Peyer's patch (tissue), 4 donors: ENCODE results near the gene LEFTY2. TPM values are rescaled to one million over a fixed set of nuclear protein-coding genes. Genes with fewer than 3 reads are reported as not detected.

ENCODE experiments used
- DNase-seq, 3 donors: peaks; one replicate each; pipeline ENCODE4 v3.0.0-alpha.2; 2017 to 2019
- H3K27ac ChIP-seq, 4 donors: fragments of 200-600 bp; sonication (generic); one replicate each; pipeline ENCODE4 v1.5.1; 2016 to 2019
- H3K27me3 ChIP-seq, 2 donors: fragments of 200-600 bp; sonication (generic); one replicate each; pipeline ENCODE4 v1.5.1; 2019
- H3K36me3 ChIP-seq, 3 donors: fragments of 200-600 bp; sonication (generic); one replicate each; pipeline ENCODE4 v1.5.1; 2016 to 2019
- H3K4me1 ChIP-seq, 4 donors: fragments of 200-600 bp; sonication (generic); one replicate each; pipeline ENCODE4 v1.5.1; 2016 to 2019
- H3K4me3 ChIP-seq, 4 donors: fragments of 200-600 bp; sonication (generic); 1 replicate in 3 of 4; 2 replicates in 1 of 4; pipeline ENCODE4 v1.5.1; 2016 to 2019; ENCODE audit warnings: mild to moderate bottlenecking in 1 of 4
- H3K9me3 ChIP-seq, 4 donors: fragments of 200-600 bp; sonication (generic); one replicate each; pipeline ENCODE4 v1.5.1; 2016 to 2019; ENCODE audit warnings: mild to moderate bottlenecking in 1 of 4
- CTCF ChIP-seq, 6 experiments: fragments of 450-650 bp in 4 of 6; fragments of 200-600 bp in 2 of 6; sonication (generic) in 1 of 6; IDR thresholded peaks; one replicate each; pipeline ENCODE4 v1.5.1; 2017 to 2019; ENCODE audit warnings: antibody characterized with exemption in 6 of 6, mild to moderate bottlenecking in 3 of 6, moderate library complexity in 1 of 6
- POLR2A ChIP-seq, 2 donors: fragments of 450-650 bp; IDR thresholded peaks; one replicate each; pipeline ENCODE4 v1.5.1; 2017; ENCODE audit warnings: antibody characterized with exemption in 2 of 2, mild to moderate bottlenecking in 2 of 2, moderate library complexity in 2 of 2
- total RNA-seq, 4 donors: library from RNA; depleted of rRNA; stranded (reverse); fragments of >200 nt; gene quantifications; one replicate each; pipeline ENCODE4 v1.1.0, GENCODE V29; 2016

The LEFTY2 gene
- total RNA-seq, 4 donors from 2014 or later = not detected

GRCh38 chr1:225908773-225909172 lies 32.2 kb downstream of the LEFTY2 start:
- DNase-seq = no peak
- no peak overlapping the region for H3K27ac ChIP-seq

GRCh38 chr1:225908013-225908640 lies 32.9 kb downstream of the LEFTY2 start:
- peaks cover 0 to 7% (median 2%) of the 10 kb centered on the region in 4 donors for H3K4me1 ChIP-seq
- H3K4me3 ChIP-seq = no peak overlapping the region
- no peaks in the 10 kb centered on the region for H3K27me3 ChIP-seq
- H3K9me3 ChIP-seq = no peaks in the 10 kb centered on the region
- DNase-seq = no peak
- H3K36me3 ChIP-seq = no peaks in the 10 kb centered on the region
- no peak overlapping the region for H3K27ac ChIP-seq
- TF ChIP-seq CTCF (IDR thresholded peaks at IDR 0.05) (no peak), POLR2A (IDR thresholded peaks at IDR 0.05) (no peak)

More at GRCh38 chr1:225908773-225909172, 32.2 kb downstream of the LEFTY2 start:
- Histone ChIP-seq H3K4me1 (peaks cover 0 to 7% (median 2%) of the 10 kb centered on the region in 4 donors), H3K4me3 (no peak overlapping the region), H3K36me3 (no peaks in the 10 kb centered on the region), H3K9me3 (no peaks in the 10 kb centered on the region), H3K27me3 (no peaks in the 10 kb centered on the region)
- TF ChIP-seq CTCF (IDR thresholded peaks at IDR 0.05) (no peak), POLR2A (IDR thresholded peaks at IDR 0.05) (no peak)

GRCh38 chr1:225907341-225907740 lies 33.7 kb downstream of the LEFTY2 start:
- DNase-seq = no peak
- no peak overlapping the region for H3K27ac ChIP-seq
- H3K9me3 ChIP-seq = no peaks in the 10 kb centered on the region

GRCh38 chr1:225906467-225906866 lies 34.6 kb downstream of the LEFTY2 start:
- no peaks in the 10 kb centered on the region for H3K27me3 ChIP-seq
- peaks cover 0 to 5% (median under 1%) of the 10 kb centered on the region in 4 donors for H3K4me1 ChIP-seq
- no peak overlapping the region for H3K4me3 ChIP-seq
- no peaks in the 10 kb centered on the region for H3K9me3 ChIP-seq
- TF ChIP-seq CTCF (IDR thresholded peaks at IDR 0.05) (no peak), POLR2A (IDR thresholded peaks at IDR 0.05) (no peak)
- H3K36me3 ChIP-seq = no peaks in the 10 kb centered on the region
- DNase-seq = no peak
- H3K27ac ChIP-seq = no peak overlapping the region

More at GRCh38 chr1:225907341-225907740, 33.7 kb downstream of the LEFTY2 start:
- H3K4me3 ChIP-seq = no peak overlapping the region
- H3K27me3 ChIP-seq = no peaks in the 10 kb centered on the region
- H3K36me3 ChIP-seq = no peaks in the 10 kb centered on the region
- peaks cover 0 to 7% (median 2%) of the 10 kb centered on the region in 4 donors for H3K4me1 ChIP-seq
- TF ChIP-seq CTCF (IDR thresholded peaks at IDR 0.05) (no peak), POLR2A (IDR thresholded peaks at IDR 0.05) (no peak)

GRCh38 chr1:225903623-225904022 lies 37.4 kb downstream of the LEFTY2 start:
- H3K4me3 ChIP-seq = no peak overlapping the region
- no peak overlapping the region for H3K27ac ChIP-seq
- H3K27me3 ChIP-seq = no peaks in the 10 kb centered on the region
- no peaks in the 10 kb centered on the region for H3K9me3 ChIP-seq
- TF ChIP-seq POLR2A (IDR thresholded peaks at IDR 0.05) (no peak), CTCF (IDR thresholded peaks at IDR 0.05) (no peak)
- DNase-seq = no peak
- no peaks in the 10 kb centered on the region for H3K36me3 ChIP-seq
- H3K4me1 ChIP-seq = peaks cover 0 to 4% (median 0%) of the 10 kb centered on the region in 4 donors
